Endothelial cell (in vitro differentiated cells): ENCODE results near the gene RIC8B. TPM values are rescaled to one million over a fixed set of nuclear protein-coding genes. Genes with fewer than 3 reads are reported as not detected.

Source experiments
- DNase-seq: peaks from one replicate; pipeline ENCODE4 v3.0.0; 2021; ENCODE audit warnings: low spot score
- H3K27ac Mint-ChIP-seq: one replicate; pipeline ENCODE4 v1.8.0; 2021; ENCODE audit warnings: mixed read lengths, inconsistent platforms; ENCODE audit not compliant: unreplicated experiment
- H3K27me3 Mint-ChIP-seq: one replicate; pipeline ENCODE4 v1.8.0; 2021; ENCODE audit warnings: mild to moderate bottlenecking, moderate library complexity, mixed read lengths, inconsistent platforms; ENCODE audit not compliant: unreplicated experiment
- H3K36me3 Mint-ChIP-seq: one replicate; pipeline ENCODE4 v1.8.0; 2021; ENCODE audit warnings: mild to moderate bottlenecking, low read depth, mixed read lengths, inconsistent platforms; ENCODE audit not compliant: unreplicated experiment
- H3K4me1 Mint-ChIP-seq: one replicate; pipeline ENCODE4 v1.8.0; 2021; ENCODE audit warnings: mild to moderate bottlenecking, mixed read lengths, inconsistent platforms; ENCODE audit not compliant: unreplicated experiment
- H3K4me3 Mint-ChIP-seq: one replicate; pipeline ENCODE4 v1.8.0; 2021; ENCODE audit warnings: mild to moderate bottlenecking, mixed read lengths, inconsistent platforms; ENCODE audit not compliant: unreplicated experiment
- H3K9me3 Mint-ChIP-seq: one replicate; pipeline ENCODE4 v1.8.0; 2021; ENCODE audit warnings: mixed read lengths, inconsistent platforms; ENCODE audit not compliant: unreplicated experiment
- total RNA-seq: library from RNA; stranded (reverse); fragmentation: NEBNext Ultra II Directional; extraction: Animal tissue kit (Norgen Biotek cat#: 25700); gene quantifications from one replicate; pipeline ENCODE4 v1.2.1, GENCODE V29; 2021; ENCODE audit not compliant: unreplicated experiment
- TF ChIP-seq, protein P1 (sequence below): fragments of 200-600 bp; sonication (generic); IDR thresholded peaks from one replicate; pipeline ENCODE4 v1.5.0; 2021; ENCODE audit warnings: antibody characterized with exemption; ENCODE audit not compliant: unreplicated experiment

RIC8B gene
- total RNA-seq, 1 donor from 2014 or later = 14.0 TPM

DNA sequence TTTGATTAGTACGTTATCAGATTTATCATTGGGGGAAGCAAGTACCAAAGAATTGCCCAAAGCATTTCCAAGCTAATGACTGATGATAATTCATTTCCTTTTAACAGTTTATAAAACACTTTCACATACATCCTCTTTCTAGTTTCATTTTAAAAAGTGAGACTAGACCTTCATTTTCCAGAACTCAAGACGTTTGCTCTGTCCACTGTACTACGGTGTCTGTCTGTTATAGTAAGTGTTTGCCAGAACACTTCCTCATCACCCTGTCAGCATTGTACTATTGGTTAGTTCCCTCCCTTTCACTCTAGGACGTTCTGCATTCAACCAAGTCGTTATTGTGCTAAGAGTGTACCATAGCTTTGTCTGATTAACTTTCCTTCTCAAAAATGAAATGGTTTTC lies 99.5 kb downstream of the RIC8B start:
- Mint-ChIP-seq H3K9me3 (no peaks in the 10 kb centered on the region), H3K27me3 (no peaks in the 10 kb centered on the region), H3K4me3 (no peak overlapping the region), H3K4me1 (no peaks in the 10 kb centered on the region), H3K27ac (no peak overlapping the region), H3K36me3 (no peaks in the 10 kb centered on the region)
- TF ChIP-seq, protein P1, sequence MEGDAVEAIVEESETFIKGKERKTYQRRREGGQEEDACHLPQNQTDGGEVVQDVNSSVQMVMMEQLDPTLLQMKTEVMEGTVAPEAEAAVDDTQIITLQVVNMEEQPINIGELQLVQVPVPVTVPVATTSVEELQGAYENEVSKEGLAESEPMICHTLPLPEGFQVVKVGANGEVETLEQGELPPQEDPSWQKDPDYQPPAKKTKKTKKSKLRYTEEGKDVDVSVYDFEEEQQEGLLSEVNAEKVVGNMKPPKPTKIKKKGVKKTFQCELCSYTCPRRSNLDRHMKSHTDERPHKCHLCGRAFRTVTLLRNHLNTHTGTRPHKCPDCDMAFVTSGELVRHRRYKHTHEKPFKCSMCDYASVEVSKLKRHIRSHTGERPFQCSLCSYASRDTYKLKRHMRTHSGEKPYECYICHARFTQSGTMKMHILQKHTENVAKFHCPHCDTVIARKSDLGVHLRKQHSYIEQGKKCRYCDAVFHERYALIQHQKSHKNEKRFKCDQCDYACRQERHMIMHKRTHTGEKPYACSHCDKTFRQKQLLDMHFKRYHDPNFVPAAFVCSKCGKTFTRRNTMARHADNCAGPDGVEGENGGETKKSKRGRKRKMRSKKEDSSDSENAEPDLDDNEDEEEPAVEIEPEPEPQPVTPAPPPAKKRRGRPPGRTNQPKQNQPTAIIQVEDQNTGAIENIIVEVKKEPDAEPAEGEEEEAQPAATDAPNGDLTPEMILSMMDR = no peak
- DNase-seq = no peak

DNA sequence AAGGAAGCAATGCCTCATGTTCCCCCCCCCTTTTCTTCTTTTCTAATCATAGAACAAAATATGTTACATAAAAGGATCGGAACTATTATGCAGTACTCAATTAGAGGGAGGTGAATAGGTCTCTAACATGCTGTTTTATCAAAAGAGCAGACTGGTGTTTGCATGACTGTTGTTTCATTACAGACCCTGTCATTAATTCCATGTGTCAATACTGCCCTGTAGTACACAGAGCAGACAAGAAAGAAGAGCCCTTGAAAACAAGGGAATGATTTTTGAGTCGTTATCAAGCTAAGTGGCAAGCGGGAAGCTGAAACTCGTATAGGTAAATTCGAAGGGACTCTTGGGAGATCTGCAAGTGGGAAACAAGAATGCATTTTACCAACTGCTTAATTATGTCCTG lies 104.3 kb downstream of the RIC8B start:
- TF ChIP-seq, protein P1 = no peak
- Mint-ChIP-seq H3K4me1 (peaks cover 3% of the 10 kb centered on the region), H3K27ac (no peak overlapping the region), H3K9me3 (no peaks in the 10 kb centered on the region), H3K4me3 (no peak overlapping the region), H3K27me3 (no peaks in the 10 kb centered on the region), H3K36me3 (peaks cover 6% of the 10 kb centered on the region)
- no peak for DNase-seq

DNA sequence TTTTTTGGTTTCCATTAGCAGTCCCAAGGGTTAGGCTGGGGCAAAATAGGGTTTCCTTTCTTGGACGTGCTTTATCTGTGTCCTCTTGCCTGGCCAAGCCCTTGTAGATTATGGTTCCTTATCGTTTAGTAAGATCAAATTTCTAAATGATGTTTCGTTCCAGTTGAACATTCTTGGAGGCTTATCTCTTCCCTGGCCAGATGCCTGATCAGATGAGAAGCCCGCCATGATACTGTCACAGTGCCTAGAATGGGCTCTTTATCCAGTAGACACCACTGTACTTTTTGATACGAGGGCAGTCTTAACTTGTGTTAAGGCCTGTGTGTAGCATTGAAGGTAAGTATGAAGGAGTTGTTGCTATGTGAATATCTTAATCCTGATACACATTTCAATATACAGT lies 105.1 kb downstream of the RIC8B start:
- DNase-seq = no peak
- TF ChIP-seq, protein P1 = no peak
- no peak overlapping the region for H3K4me3 Mint-ChIP-seq
- H3K4me1 Mint-ChIP-seq = peaks cover 3% of the 10 kb centered on the region
- no peaks in the 10 kb centered on the region for H3K27me3 Mint-ChIP-seq
- H3K27ac Mint-ChIP-seq = no peak overlapping the region
- peaks cover 6% of the 10 kb centered on the region for H3K36me3 Mint-ChIP-seq
- no peaks in the 10 kb centered on the region for H3K9me3 Mint-ChIP-seq

DNA sequence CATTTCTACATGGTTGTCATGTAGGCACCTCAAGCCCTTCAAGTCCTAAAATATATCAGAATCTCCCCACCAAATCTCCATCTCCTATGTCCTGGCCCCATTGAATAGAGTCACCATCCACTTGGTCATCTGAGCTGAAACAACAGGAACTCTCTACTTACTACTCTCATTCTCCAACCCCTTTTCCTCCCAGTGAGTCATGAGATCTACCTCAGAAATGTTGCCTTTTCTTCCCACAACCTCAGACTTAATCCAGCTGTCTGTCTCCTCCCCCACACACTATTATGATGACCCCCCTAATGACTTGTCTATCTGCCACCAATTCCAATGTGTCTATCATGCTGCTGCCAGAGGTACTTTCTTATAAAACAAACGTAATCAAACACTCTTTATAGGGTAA lies 108.9 kb downstream of the RIC8B start:
- H3K36me3 Mint-ChIP-seq = peaks cover 6% of the 10 kb centered on the region

DNA sequence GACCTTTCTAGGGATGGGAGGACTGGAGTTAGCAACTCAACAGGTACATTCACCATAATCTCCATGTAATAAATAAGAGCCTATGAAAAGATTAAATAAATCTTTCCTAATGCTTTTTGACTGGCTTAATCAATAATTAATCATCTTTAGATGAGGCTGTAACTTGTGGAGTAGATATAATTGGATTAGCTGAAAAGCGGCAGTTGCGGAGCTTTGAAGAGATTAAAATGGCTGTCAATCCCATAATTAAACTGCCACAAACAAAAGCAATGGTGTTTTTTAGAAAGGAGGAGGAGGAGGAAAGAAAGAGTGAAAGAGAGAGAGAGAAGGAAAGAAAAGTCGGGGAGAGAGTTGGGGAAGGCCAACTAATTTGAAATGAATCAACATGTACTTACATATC lies 110.5 kb downstream of the RIC8B start:
- Mint-ChIP-seq H3K4me1 (peaks cover 3% of the 10 kb centered on the region), H3K27me3 (no peaks in the 10 kb centered on the region), H3K9me3 (no peaks in the 10 kb centered on the region), H3K36me3 (peaks cover 6% of the 10 kb centered on the region), H3K4me3 (no peak overlapping the region), H3K27ac (no peak overlapping the region)
- TF ChIP-seq, protein P1 = no peak
- DNase-seq = no peak

More for the DNA sequence above, 108.9 kb downstream of the RIC8B start:
- H3K27me3 Mint-ChIP-seq = no peaks in the 10 kb centered on the region
- no peak overlapping the region for H3K4me3 Mint-ChIP-seq
- H3K4me1 Mint-ChIP-seq = peaks cover 3% of the 10 kb centered on the region
- H3K27ac Mint-ChIP-seq = no peak overlapping the region
- TF ChIP-seq, protein P1 = no peak
- no peaks in the 10 kb centered on the region for H3K9me3 Mint-ChIP-seq
- no peak for DNase-seq
